ENCODE measurements around the gene SYT12.

The SYT12 gene

GRCh38 chr11:67098799-67099429, 76.0 kb downstream of the SYT12 start:
- DNase-seq (ENCODE audit: low read depth), result no peak
- no peak for TF ChIP-seq CTCF (IDR thresholded peaks at IDR 0.05; ENCODE audit: low read length, missing control alignments)
- H3K4me3 ChIP-seq (replicated peaks; ENCODE audit: low read depth, low read length), result no peak overlapping the region

- H3K4me3 ChIP-seq (replicated peaks; ENCODE audit: low read depth, low read length), result no peak overlapping the region
- no peak for TF ChIP-seq CTCF (IDR thresholded peaks at IDR 0.05; ENCODE audit: low read length, missing control alignments)
- DNase-seq (ENCODE audit: low read depth), result no peak
Measured at GRCh38 chr11:67099831-67100324, 76.9 kb downstream of the SYT12 start.

All from fibroblast of pulmonary artery (primary cell).